ENCODE measurements around the gene KDM4C. TPM values are rescaled to one million over a fixed set of nuclear protein-coding genes. Genes with fewer than 3 reads are reported as not detected.

The KDM4C gene
- total RNA-seq, 1 donor from 2014 or later: 26.6 TPM

DNA sequence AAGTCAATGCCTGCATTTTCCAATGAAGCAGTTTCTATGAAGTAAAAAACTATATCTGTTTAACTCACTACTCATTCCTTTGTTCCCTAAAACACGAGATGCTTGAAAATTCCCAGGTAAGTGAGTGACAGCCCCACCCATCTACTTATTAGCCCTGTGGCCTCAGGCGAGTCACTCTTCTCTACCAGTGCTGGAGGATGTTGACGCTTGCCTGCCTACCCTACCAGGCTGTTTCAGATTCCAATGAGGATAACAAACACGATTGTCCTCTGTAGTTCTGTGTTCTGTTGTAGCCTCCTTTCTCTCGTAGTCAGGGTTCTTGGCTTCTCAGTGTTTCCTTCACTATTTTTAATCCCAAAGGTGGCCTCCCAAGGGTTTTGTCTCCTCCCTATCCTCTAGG, 388.8 kb downstream of the KDM4C start:
- Mint-ChIP-seq H3K4me1 (ENCODE audit: low read depth) (no peaks in the 10 kb centered on the region), H3K36me3 (ENCODE audit: insufficient read depth) (no peaks in the 10 kb centered on the region), H3K9me3 (ENCODE audit: low read depth) (no peaks in the 10 kb centered on the region), H3K27ac (no peak overlapping the region), H3K4me3 (ENCODE audit: low read depth) (no peak overlapping the region), H3K27me3 (no peaks in the 10 kb centered on the region)
- no peak for DNase-seq (ENCODE audit: low spot score, unreplicated experiment)
- TF ChIP-seq, protein P1, sequence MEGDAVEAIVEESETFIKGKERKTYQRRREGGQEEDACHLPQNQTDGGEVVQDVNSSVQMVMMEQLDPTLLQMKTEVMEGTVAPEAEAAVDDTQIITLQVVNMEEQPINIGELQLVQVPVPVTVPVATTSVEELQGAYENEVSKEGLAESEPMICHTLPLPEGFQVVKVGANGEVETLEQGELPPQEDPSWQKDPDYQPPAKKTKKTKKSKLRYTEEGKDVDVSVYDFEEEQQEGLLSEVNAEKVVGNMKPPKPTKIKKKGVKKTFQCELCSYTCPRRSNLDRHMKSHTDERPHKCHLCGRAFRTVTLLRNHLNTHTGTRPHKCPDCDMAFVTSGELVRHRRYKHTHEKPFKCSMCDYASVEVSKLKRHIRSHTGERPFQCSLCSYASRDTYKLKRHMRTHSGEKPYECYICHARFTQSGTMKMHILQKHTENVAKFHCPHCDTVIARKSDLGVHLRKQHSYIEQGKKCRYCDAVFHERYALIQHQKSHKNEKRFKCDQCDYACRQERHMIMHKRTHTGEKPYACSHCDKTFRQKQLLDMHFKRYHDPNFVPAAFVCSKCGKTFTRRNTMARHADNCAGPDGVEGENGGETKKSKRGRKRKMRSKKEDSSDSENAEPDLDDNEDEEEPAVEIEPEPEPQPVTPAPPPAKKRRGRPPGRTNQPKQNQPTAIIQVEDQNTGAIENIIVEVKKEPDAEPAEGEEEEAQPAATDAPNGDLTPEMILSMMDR (IDR thresholded peaks at IDR 0.05; ENCODE audit: unreplicated experiment): no peak

DNA sequence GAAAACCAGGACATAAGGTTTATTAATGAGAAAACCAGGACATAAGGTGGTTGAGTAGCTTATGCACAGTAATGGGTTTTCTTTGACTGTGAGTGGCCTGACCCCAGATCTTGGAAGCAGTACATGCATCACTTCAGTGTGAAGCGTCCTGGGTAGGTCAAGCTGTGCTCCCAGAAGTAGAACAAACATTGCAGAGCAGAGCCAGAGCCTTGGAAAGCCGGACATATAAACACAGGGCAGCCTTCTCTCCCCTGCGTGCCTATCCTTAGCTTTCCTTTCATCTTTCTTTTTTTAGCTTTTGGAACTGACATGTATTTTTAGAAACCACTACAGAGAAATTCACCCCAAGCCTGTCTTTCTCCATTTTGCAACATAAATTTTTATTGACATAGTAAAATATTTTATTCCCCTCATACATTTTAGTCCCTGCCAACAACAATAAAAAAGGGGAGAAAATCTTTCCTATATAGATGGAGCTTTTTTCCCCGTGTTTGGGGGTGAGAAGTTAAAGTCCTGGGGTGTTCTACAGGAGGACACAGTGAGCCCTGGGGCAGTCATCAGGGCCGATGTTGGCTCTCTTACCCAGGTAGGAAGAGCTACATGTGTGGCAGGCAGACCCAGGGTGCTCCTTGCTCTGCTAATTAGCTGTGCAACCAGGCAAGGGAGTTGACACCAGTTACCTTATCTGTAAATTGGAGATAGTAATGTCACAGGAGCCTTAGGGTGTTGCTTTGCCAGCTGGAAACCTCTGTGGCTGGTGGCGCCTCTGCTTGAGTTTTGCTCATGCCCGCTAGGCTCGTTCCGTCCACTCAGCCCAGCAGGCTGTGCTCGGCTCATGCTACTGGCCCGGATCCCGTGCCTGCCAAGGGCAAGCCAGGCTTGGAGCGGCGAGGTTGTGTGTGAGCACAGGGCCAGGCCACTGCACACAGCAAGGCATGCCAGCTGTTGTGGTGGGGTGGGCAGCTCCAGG, 389.6 kb downstream of the KDM4C start:
- Mint-ChIP-seq H3K27me3 (no peaks in the 10 kb centered on the region), H3K27ac (no peak overlapping the region), H3K36me3 (ENCODE audit: insufficient read depth) (no peaks in the 10 kb centered on the region), H3K9me3 (ENCODE audit: low read depth) (no peaks in the 10 kb centered on the region), H3K4me3 (ENCODE audit: low read depth) (no peak overlapping the region), H3K4me1 (ENCODE audit: low read depth) (peaks cover 2% of the 10 kb centered on the region)
- TF ChIP-seq, protein P1 (IDR thresholded peaks at IDR 0.05; ENCODE audit: unreplicated experiment): no peak
- DNase-seq (ENCODE audit: low spot score, unreplicated experiment): no peak

DNA sequence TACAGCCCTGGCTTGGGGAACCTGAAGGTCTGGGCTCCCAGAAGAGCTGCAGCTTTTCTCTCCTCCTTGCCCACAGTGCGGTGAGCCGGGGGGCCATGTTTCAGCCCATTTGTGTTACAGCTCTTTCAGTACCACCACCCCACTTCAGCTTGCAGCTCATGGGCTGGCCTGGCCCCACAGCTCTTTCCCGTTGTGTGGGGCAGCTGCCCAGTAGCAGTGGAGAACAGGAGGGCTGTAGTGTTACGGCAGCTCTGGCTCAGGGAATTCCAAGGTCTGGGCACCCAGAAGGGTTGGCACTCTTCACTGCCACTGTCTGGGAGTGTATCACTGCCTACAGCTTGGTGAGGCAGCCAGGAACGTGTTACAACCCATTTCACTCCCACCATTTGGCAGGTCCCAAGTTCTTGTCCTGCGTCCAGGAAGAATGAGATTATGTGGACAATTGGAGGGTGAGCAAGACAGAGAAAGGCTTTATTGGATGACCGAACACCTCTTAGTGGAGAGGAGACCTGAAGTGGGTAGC, 390.5 kb downstream of the KDM4C start:
- no peak overlapping the region for H3K4me3 Mint-ChIP-seq (ENCODE audit: low read depth)
- peaks cover 5% of the 10 kb centered on the region for H3K4me1 Mint-ChIP-seq (ENCODE audit: low read depth)
- no peaks in the 10 kb centered on the region for H3K9me3 Mint-ChIP-seq (ENCODE audit: low read depth)
- TF ChIP-seq, protein P1 (IDR thresholded peaks at IDR 0.05; ENCODE audit: unreplicated experiment): no peak
- H3K36me3 Mint-ChIP-seq (ENCODE audit: insufficient read depth): no peaks in the 10 kb centered on the region
- DNase-seq (ENCODE audit: low spot score, unreplicated experiment): no peak
- no peaks in the 10 kb centered on the region for H3K27me3 Mint-ChIP-seq
- H3K27ac Mint-ChIP-seq: no peak overlapping the region

DNA sequence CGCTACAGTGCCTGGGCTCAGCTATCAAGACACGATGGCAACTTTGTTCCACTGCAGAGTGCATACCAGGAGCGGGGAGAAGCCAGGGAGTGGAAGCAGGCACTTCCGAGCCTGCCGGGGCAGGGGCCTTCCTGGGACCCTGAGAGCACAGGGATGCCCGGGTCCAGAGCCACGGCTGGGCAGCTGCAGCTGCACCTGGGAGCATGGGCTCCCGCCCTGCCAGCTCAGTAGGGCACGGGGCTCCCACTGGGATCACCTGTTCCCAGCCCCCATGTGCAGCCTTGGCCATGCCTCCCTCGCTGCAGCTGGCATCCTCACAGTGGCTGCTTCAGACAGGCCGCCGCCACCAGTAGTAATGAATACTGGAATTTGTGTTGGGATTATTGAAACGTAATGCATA, 391.5 kb downstream of the KDM4C start:
- Mint-ChIP-seq H3K27ac (no peak overlapping the region), H3K27me3 (no peaks in the 10 kb centered on the region), H3K4me1 (ENCODE audit: low read depth) (peaks cover 12% of the 10 kb centered on the region), H3K36me3 (ENCODE audit: insufficient read depth) (no peaks in the 10 kb centered on the region), H3K4me3 (ENCODE audit: low read depth) (no peak overlapping the region), H3K9me3 (ENCODE audit: low read depth) (no peaks in the 10 kb centered on the region)
- DNase-seq (ENCODE audit: low spot score, unreplicated experiment): no peak
- TF ChIP-seq, protein P1 (IDR thresholded peaks at IDR 0.05; ENCODE audit: unreplicated experiment): no peak

DNA sequence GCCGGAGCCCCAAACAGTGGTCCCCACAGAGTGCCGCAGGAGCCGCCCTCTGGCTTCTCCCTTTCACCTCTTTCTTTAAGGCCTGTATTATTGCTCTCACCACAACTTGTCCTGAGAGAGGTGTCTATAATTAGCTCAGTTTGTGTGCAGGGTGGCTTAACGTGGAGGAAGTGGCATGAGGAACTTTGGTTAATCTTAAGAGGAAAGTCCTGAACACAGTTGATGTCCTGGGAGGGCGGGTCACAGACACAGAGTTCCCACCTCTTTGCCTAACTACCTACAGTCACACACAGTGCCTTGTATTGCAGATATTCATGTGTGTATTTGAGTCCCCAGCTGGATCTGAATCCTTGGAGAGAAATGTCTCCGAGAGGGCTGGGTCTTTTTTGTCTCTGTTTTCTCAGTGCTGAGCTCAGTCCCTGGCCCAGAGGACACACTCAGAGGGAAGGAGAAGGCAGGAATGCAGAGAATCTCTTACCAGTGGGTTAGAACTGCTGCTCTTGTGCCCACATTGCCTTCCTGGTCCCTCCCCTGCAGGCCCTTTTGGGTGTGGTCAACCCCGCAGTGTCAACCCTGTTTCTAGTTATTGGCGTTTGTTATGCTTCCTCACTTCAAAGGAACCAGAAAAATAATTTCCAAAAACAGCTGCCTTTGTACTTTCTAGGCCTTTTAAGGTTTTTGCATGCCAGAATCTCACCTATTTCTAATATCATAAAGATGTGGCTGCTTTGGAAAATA, 392.5 kb downstream of the KDM4C start:
- Mint-ChIP-seq H3K27ac (no peak overlapping the region), H3K27me3 (no peaks in the 10 kb centered on the region), H3K4me1 (ENCODE audit: low read depth) (peaks cover 12% of the 10 kb centered on the region), H3K4me3 (ENCODE audit: low read depth) (no peak overlapping the region), H3K9me3 (ENCODE audit: low read depth) (no peaks in the 10 kb centered on the region), H3K36me3 (ENCODE audit: insufficient read depth) (no peaks in the 10 kb centered on the region)
- no peak for DNase-seq (ENCODE audit: low spot score, unreplicated experiment)
- TF ChIP-seq, protein P1 (IDR thresholded peaks at IDR 0.05; ENCODE audit: unreplicated experiment): no peak
